Measurements from ENCODE around the gene CDC7.
"Not testable (repeated sequence)": the region's sequence is repeated elsewhere in the genome, so short reads cannot be mapped to it uniquely, and the experiment has no call there.

The CDC7 gene

DNA sequence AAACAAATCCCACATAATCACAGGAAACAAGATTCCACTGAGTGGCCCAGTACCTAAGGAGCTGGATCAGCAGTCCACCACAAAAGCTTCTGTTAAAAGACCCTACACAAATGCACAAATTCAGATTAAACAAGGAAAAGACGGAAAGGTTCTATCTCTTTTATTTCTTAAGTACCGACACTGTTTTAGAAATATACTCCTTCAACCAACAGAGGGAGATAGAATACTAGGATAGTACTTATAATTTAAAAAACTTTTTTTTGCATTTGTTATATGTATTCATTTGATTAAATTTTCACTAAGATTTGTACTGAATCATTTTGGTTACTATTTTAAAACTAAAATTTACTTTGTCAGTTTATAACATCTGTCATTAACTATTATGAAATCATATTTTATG, 12.5 kb downstream of the CDC7 start:
- no peak for DNase-seq

DNA sequence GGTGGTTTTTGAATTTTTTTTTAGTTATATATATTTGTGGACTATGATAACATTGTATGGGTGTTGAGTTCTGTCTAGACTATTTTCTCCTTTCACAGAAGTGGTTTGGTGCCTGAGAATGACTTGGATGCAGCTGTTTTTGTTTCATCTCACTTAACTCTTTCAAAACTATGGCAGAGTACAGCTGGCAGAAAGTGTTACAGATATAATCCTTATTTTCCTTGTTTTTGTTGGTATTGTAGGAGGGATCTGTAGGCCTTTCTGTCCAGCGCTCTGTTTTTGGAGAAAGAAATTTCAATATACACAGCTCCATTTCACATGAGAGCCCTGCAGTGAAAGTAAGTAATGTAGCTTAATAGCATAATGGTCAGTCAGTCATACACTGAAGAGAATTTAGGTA, 13.1 kb downstream of the CDC7 start:
- no peak for DNase-seq

- no peak for DNase-seq
These were observed 15.3 kb downstream of the CDC7 start for GRCh38 chr1:91515994-91516393.

GRCh38 chr1:91516605-91517004, 16.0 kb downstream of the CDC7 start:
- DNase-seq, result not testable (repeated sequence)

- DNase-seq, result not testable (repeated sequence)
These were observed 18.5 kb downstream of the CDC7 start for GRCh38 chr1:91519167-91519566.

DNA sequence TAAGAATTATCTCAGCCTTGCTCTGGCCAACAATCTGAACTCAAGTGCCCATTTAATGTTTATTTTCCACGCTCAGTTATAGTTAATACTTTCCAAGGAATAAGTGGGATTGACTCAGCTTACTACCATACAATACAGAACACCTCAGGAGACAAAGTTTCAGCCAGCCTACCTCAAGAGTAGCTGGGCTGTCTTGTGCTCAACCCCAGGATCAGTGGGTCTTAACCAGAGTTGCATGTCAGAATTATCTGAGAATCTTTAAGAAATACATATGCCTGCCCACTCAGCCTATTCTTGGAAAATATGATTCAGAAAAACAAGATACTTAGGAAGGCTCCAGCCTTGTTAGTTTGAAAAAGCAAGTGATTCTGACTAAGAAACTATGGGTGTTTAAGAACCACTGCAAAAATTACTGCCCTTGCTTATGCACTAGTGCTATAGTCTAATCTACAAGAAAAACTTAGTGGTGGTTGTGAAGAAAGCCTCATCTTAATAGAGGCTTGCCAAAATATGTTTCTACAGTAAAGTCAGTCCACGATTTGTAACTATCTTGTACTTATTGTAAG, 20.4 kb downstream of the CDC7 start:
- no peak for DNase-seq

GRCh38 chr1:91523482-91523881, 22.8 kb downstream of the CDC7 start:
- no peak for DNase-seq

DNA sequence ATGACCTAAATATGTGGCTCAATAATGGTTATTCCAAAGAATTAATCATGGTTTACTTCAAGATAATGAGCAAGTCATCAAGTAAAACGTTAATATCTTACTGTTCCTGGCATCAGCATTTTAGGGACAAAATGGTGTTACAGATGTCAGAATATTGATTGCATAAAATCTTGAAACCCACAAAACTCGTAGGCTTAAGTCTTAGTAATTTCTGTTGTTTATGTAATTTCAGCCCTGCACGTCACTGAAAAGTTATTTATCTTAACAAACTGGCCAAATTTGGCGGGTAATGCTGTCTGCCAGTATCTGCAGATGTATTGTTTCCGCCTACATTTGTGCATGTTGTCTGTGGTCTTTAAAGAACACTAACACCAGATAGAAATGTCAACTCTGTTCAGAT, 25.8 kb downstream of the CDC7 start:
- DNase-seq, result no peak

DNA sequence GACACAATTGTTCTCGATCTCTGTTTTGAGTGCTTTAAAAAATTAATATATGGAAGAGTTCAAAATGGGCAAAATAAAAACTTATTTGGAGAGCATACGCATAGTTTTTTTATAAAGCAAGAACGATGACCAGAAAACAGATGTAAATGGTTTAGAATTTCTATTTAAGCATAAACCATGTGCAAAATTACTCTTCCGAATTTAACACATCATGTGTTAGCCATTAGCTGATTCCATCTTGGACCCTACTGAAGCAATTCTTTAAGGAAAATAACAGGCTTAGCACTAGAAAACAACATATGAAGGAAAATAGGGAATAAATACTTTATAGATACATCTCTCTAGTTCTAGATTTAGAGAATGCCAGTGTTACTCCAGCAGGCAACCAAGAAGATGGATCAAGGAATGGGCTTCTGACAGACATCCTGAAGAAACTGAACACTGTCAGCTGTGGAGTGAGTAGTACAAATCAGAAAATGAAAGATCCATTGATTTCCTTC, 26.7 kb downstream of the CDC7 start:
- DNase-seq, result no peak

GRCh38 chr1:91527781-91528180, 27.1 kb downstream of the CDC7 start:
- no peak for DNase-seq

- no peak for DNase-seq
These were observed 29.2 kb downstream of the CDC7 start for GRCh38 chr1:91529856-91530255.

DNA sequence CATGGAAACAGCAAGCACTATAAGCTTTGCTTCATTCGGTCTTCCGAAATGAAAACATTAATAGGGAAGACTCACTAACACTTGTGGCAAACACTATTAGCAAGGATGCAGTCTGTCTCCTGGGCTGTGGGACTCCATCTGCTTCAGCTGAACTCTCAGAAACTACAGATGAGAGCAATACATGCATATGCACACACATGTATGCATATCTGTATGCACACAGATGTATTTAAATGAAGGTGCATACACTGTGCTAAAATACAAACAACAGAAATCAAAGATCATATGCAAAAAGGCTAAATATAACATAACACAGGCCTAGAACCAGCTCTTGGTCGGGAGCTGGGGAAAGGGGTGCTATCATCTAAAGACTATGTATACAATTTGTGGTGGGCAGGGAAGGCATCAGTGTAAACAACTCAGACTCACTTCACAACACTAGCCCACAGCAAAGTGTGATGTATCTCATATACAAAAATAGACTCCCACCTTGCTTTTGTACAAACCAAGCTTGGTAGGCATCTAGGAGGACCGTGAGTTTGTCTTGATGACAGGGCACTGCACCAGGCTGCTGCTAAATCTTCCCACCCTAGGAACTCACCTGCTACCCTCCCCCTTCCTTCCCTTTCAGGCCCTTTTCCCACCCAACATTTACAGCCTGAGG, 32.8 kb downstream of the CDC7 start:
- no peak for DNase-seq

GRCh38 chr1:91535441-91535840, 34.8 kb downstream of the CDC7 start:
- no peak for DNase-seq

- DNase-seq, result no peak
These were observed 36.8 kb downstream of the CDC7 start for GRCh38 chr1:91537281-91537986.

DNA sequence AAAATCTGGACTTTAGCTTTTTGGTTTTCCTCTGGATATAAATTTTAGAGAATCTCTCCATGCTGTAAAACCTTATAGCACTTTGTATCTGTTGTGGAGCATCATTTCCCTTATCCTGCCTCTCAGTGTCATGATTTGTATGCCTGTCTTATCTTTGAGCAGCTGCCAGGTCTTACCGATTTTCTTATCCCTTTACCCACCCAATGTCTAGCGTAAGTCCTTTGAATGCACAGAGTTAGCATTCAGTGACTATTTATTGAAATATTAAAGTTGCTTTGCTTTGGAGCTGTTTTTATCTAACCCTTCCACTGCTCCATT, 37.3 kb downstream of the CDC7 start:
- no peak for DNase-seq

GRCh38 chr1:91540910-91541309, 40.3 kb downstream of the CDC7 start:
- DNase-seq, result no peak

DNA sequence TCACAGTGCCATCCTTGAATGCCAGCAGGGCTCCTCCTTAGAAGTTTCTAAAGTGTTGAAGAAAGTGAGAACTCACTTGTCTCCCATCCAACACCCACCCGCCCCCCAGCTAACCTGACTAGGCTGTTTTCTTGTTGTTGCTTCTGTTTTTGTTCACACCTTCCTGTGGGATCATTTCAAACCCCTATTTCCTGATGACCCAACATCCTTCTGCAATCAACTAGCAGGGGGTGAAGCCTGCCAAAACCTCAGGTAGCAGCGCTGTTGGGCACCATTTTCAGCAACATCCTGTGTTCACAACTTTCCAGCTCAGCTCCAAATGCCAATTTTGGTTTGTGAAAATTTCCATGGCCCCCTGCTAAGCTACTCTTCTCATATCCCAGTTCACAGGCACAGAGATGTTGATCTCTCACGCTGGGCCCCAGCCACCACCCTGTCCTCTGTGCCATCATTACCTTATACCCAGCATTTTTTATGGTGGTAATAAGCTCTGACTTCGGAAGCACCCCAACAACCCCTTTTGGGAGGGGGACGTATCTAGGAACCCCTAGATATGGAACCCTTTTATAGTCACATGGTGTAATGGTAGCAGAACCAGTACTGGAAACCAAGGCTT, 41.4 kb downstream of the CDC7 start:
- DNase-seq, result no peak

DNA sequence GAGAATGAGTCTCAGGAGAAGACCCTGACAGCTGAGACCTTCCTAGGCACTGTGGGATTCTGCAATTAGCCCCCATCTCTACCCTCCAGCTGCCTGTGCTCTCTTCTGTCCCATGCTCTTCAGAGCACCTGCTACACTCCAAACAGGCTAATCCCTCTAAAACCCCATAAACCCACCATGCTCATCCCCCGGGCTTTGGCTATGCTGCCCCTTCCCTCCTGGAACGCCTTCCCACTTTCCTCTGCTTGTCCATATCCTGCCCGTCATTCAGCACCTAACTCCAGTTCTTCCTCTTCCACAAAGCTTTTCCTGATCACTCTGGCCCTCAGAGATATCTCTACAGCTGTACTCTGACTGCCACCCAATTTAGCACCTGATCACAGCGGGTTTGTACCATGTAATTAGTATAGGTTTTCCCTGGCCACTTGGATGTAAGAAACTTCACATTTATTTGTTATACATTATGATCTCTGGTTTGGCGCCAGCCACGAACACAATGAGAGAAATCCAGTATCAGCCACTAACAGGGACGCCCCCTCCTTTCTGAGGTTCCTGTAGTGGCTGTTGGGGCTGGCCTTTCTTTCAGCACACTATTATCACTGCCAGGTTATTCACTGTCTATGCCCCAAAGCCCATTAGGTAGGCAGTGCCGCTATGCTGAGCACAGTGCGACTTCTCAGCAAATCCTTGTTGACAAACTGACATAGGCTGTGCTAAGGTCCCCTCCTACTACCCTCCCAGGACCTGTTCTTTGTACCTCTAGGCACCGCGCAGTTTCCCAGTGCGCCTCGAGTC, 45.1 kb downstream of the CDC7 start:
- no peak for DNase-seq

DNA sequence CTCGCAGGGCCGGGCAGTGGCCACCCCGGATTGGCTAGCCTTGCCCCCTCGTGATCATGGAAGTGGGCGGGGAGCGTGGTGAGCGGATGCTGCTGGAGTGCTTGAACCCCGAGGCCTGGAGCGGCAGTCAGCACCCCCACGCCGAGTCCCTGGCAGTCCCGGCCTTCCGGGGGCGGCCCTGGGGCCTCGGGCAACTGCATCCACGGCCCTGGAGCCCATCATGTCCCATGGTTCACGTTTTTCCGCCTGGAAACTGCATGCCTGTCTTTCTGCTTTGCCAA, 45.6 kb downstream of the CDC7 start:
- no peak for DNase-seq

GRCh38 chr1:91546876-91547275, 46.2 kb downstream of the CDC7 start:
- no peak for DNase-seq

DNA sequence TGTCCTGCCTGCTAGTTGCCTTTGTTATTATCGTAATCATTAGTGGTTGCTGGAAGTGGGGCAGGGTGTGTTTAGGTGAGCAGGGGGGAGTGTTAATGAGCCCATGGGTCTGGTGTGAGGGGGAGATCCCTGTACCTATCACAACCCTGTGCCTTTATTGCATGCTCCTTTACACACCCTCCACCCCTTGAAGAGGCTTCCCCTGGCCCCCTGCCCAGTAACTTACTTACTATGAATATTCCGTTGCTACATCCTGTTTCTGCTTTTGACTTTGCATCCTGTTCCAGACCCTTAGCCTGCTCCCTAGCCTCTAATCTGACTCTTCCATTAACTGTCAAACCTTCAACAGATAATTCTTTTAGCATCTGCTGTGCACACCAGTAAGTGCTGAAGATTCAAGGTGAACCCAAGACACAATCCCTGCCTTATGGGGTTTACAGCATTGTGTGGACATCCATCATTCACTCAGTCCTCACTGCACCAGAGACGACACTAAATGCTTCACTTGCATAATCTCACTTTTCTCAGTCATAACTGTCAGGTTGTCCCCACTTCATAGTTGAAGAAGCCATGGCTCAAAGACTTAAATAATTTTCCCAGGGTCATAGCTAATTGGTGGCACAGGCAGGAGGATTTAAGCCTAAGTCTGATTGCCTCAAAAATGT, 47.9 kb downstream of the CDC7 start:
- DNase-seq, result no peak

DNA sequence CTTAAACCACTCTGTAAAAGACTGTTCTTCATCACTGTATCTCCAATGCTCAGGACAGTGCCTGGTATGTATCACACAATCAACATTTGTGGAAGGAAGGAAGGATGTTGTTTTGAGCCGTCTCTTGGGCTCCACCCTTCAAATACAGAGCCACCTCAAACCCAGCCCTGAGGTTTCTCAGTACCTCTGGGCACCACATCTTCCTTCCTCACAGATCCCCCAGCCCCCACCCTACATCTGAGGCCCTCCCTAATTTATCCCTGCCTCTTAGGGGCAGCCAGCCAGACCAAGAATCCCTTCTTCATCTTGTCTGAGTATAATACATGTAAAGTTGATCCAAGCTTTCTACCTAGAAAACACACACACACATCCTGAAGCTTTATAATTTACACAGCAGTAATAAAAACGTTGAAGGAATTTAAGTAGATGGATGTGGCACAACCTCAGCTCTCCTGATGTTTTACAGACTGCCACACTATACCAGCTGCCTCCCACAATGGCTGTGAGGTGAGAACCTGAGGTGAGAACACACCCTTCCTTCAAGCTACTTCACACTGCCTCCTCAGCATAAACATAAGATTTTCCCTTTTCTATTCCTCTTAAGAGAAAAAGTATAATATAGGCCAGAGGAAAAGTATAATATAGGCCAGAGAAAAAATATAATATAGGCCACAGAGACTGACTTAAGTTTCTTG, 48.5 kb downstream of the CDC7 start:
- no peak for DNase-seq

Data from bone marrow (tissue), 2 donors.